ENCODE data around the gene ELOB.

Gene ELOB

DNA sequence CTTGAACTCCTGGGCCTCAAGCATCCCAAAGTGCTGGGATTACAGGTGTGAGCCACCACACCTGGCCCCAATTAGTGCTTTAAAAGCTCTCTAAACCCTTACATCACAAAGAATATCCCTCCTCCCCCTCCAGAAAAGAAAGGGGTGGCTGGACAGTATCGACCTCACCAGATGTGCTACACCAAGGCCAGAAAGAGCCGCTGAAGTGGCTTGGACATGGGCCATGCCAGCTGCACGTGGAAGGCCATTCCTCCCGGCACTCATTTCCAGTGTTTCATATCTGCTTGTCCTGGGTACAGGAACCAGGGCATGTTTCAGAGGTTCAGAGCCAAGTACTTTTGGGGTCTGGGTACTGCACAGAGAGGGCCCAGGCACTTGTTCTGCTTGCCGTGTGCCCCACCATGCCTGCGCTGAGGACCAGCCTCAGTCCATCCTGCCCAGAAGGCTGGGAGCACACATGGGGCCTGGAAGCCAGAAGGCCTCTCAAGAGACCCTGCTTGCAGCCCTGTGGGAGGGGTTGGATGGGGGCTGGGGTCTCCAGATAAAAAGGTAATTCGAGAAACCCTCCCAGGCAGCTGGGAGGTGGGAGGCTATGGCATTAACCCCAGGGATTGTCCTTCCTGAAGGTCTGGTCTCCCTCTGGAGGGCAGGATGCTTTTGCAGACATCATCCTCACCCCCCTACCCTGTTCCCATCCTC is 28.2 kb downstream of the ELOB start:
- H3K27ac ChIP-seq: no peak overlapping the region
- TF ChIP-seq, protein P1, sequence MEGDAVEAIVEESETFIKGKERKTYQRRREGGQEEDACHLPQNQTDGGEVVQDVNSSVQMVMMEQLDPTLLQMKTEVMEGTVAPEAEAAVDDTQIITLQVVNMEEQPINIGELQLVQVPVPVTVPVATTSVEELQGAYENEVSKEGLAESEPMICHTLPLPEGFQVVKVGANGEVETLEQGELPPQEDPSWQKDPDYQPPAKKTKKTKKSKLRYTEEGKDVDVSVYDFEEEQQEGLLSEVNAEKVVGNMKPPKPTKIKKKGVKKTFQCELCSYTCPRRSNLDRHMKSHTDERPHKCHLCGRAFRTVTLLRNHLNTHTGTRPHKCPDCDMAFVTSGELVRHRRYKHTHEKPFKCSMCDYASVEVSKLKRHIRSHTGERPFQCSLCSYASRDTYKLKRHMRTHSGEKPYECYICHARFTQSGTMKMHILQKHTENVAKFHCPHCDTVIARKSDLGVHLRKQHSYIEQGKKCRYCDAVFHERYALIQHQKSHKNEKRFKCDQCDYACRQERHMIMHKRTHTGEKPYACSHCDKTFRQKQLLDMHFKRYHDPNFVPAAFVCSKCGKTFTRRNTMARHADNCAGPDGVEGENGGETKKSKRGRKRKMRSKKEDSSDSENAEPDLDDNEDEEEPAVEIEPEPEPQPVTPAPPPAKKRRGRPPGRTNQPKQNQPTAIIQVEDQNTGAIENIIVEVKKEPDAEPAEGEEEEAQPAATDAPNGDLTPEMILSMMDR (conservative IDR thresholded peaks at IDR 0.05): no peak
- TF ChIP-seq ZFX (IDR thresholded peaks at IDR 0.05): no peak

DNA sequence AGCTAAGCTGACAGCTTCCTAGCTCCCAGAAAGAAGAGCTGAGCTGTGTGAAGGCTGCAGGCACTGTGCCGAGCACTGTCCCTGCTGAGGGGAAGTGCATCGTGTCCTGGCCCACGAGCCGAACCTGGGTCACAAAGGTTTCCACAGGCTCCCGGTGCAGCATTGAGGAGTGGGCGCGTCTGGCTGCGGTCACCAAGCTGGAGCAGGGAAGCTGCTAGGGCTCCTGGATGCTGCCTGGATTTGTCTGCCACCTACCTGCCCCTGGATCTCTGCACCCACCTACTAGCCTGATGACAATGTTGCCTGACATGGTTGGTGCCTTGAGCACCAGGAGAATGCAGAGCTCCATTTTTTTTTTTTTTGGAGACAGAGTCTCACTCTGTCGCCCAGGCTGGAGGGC is 31.1 kb downstream of the ELOB start:
- H3K27ac ChIP-seq: no peak overlapping the region
- TF ChIP-seq ZFX (IDR thresholded peaks at IDR 0.05): no peak
- TF ChIP-seq, protein P1 (conservative IDR thresholded peaks at IDR 0.05): no peak

DNA sequence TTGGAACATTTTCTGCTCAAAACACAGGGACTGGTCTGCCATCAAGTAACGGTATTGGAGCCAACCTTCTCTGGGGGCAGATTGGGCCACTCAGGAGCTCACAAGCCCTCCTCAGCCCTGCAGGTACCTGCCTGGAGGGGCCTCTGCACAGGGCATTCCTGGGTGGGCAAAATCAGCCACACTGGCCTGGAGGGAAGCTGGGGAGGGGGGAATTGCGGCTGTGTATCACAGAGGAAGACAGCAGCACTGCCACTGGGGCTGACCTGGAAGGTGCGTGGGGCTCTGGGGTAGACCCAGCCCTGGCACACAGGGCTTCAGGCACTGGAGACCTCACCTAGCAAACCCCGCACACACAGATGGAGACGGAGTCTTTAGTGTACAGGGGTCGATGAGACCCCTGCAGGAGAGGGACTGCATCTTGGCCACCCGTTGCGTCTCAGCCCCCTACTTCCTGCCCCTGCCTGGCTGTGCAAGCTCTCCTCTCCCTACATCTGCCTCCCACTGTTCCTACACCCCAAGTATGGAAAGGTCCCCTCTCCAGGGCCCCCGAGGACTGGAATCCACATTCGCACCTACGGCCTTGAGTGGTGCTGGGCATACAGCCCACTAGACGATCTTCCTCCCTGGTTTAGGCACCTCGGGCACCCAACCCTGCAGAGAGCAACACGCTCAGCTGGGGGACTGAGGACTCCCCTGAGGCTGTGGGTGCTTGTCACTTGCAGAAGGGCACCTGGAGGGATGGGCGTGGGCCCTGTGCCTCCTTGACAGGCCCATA is 31.8 kb downstream of the ELOB start:
- H3K27ac ChIP-seq: no peak overlapping the region
- TF ChIP-seq, protein P1 (conservative IDR thresholded peaks at IDR 0.05): no peak
- TF ChIP-seq ZFX (IDR thresholded peaks at IDR 0.05): no peak

DNA sequence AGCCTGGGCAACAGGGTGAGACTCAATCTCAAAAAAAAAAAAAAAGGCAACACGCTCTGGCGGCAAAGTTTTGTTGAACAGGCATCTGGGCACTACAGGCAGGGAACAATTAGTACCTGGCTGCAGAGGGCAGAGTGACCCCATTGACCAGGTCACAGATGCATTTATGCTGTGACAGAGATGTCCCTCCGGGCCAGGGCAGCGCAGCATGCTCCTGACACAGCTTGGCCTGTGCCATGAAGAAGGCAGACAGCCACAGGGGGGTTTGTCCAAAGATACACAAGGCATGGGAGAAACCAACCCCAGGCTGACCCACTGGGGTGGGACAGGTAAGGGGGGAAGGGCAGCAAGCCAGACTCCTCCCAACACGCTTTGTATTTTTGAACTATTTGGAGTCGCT is 32.4 kb downstream of the ELOB start:
- TF ChIP-seq ZFX (IDR thresholded peaks at IDR 0.05): no peak
- H3K27ac ChIP-seq: no peak overlapping the region

DNA sequence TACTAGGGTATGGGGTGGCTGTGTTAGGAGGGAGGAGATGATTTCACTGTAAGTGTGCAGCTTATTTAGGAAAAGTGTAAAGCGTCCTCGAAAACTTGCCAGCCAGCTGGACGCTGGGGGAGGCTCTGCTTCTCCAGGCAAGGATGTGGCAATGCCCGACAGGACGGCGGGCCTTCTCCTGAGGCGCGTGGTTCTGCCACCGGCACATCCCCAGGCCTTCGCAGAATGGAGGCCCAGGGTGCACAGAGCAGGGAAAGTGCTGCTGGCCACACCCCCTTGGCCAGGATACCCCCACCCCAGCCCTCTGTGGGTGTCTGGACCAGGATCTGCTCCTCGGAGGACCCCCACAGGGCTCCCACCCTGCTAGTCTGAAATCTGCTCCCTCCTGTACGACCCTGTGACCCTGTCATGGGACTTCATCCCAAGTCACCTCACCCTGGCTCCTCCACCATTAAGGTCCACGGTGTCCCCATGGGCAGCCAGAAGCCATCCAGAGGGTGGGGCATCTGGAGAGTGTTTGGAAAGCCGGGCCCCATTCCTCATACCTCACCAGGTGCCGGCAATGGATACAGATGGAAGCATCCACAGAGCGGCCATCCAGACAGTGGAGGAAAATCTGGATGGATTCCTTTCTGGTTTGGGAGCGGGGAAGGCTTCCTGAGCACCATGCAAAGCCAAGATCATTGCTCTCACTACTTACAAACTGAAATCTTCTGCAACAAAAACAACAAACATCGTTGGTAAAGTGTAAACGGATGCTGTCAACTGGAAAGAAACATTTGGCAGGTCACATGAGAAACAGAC is 33.9 kb downstream of the ELOB start:
- H3K27ac ChIP-seq: no peak overlapping the region
- TF ChIP-seq, protein P1 (conservative IDR thresholded peaks at IDR 0.05): no peak
- no peak for TF ChIP-seq ZFX (IDR thresholded peaks at IDR 0.05)

DNA sequence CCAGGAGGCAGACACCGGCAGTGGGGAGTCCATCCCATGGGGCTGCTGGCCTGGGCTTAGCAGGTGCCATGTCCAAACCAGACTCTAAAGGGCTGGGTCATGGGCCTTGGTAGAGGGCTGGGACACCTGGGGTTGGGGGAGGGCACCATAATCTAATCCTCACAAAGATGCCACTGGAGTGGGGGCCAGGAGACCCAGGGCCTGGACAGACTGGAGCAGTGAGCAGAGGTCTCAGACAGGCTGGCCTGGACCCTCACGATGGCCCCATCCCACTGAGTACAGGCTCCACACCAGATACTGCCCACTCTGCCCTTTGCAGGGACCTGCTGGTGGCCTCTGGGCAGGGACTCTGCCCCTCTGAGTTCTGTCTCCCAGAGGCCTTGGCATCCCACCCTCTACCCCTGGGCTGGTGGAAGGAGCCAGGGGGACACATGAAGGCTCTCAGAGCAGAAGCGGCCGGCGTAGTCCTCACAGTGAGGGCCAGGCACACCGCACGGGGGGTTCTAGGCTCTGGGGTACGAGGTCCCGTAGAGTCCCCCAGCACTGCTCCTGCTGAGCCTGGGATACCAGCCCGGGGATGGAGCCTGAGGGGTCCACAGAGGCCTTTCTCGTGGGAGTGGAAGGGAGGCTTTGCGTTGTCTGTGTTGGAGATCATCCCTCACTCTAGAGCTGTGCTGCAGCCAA is 34.6 kb downstream of the ELOB start:
- no peak for TF ChIP-seq ZFX (IDR thresholded peaks at IDR 0.05)
- TF ChIP-seq, protein P1 (conservative IDR thresholded peaks at IDR 0.05): no peak

DNA sequence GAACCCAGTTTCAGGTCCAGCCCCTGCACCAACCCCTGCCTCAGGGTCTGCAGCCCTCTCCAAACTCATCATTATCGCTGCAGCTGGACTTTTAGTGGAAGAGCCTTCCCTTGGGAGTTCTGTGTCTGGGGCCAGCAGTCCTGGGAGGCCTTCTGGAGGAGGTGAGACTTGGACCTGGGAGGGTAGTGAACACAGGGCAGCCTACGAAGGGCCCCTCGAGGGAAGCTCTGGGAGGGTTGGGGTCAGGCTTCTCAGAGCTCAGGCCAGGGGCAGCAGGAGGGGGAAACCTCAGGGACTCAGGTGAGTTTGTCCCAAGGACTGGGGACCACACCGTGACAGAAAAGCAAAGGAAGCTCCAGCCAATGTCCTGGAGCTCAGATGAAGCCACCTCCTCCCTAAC is 35.9 kb downstream of the ELOB start:
- H3K27ac ChIP-seq: no peak overlapping the region
- TF ChIP-seq ZFX (IDR thresholded peaks at IDR 0.05): no peak
- TF ChIP-seq, protein P1 (conservative IDR thresholded peaks at IDR 0.05): no peak

More for the DNA sequence above, 34.6 kb downstream of the ELOB start:
- H3K27ac ChIP-seq: no peak overlapping the region
